Measurements from ENCODE around the gene CHRNA5. TPM values are rescaled to one million over a fixed set of nuclear protein-coding genes. Genes with fewer than 3 reads are reported as not detected.

Gene CHRNA5
- total RNA-seq, 2 donors from 2014 or later: 1.9 to 2.0 TPM

DNA sequence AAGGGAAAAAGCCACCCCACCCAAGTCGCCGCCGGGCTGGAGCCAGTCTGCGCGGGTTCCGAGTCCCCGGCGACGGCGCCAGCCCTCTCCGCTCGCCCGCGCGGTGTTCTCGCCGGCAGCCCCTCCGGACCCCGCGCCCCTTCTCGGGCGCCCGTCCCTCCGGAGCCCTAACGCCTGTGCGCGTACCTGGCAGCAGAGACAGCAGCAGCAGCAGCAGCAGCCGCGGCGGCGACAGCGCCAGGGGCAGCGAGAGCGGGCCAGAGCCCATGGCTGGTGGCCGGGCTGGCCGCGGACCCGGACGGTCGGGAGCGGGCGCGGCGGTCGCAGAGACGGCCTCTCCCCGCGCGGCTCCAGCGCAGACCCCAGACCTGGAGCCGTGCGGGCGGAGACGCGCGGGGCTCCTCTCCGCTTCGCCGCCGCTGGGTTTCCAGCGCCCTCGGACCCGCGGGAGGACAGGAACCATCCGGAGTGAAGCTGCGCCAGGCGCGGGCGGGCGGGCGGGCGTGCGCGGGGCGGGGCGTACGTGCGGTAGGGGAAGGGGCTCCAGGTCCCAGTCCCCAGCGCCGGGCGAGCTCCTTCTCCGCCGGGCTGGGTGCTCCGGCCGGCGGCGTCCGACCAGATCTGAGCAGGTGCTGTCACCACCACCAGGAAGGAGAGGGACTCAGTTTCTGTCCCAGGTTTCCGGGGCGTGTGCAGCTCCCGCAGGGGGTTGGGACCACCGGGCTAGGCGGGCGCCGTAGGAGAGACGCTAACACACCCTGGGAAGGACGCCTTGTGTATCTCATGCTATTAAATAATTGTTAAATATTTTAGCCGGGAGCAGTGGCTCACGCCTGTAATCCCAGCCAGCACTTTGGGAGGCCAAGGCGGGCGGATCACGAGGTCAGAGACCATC lies 55.5 kb downstream of the CHRNA5 start, which contains the start of gene CHRNA3:
CHRNA3 (minus strand) TSS at position 470 of the 895 bp plus-strand sequence; CDS start at position 268, 202 bp downstream.
- H3K27ac ChIP-seq: no peak within 1 kb of the TSS
- intact Hi-C loops (cut with DNase I): loop anchor here (1.0 kb wide), 1 partner anchor 89 kb away; no protein-coding TSS in a partner anchor
- peaks cover 2% of the 10 kb centered on the region for H3K27me3 ChIP-seq (replicated peaks; ENCODE audit: insufficient read depth)

DNA sequence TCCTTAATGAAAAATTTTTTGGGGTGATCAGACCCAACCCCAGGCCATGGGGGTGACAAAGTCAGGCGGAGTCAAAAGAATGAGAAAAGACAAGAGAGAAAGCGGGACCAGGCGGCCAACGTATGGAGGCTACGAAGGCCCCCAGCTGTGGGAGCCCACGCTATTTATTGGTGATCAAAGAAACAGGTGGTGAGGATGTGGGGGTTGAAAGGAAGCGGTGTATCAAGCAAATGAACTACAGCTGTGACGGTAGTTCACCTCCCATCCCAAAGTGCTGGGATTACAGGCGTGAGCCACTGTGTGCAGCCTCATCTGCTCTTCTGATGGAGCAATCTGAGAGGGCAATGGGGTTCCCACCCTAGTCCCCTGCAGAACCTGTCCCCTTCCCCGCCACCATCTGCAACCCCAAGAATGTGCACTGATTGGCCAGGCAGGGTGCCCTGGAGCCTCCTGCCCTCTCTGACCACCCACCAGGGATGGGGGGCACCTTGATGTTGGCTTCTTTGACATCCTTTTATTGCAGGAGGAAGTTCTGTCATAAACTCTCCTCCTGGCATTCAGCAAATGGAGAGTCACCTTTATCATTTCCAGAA lies 56.6 kb downstream of the CHRNA5 start:
- no peak overlapping the region for H3K27ac ChIP-seq
- H3K4me1 ChIP-seq (replicated peaks): no peaks in the 10 kb centered on the region
- TF ChIP-seq POLR2AphosphoS5 (IDR thresholded peaks at IDR 0.05) (no peak), POLR2A (IDR thresholded peaks at IDR 0.05) (no peak)
- TF ChIP-seq, protein P1, sequence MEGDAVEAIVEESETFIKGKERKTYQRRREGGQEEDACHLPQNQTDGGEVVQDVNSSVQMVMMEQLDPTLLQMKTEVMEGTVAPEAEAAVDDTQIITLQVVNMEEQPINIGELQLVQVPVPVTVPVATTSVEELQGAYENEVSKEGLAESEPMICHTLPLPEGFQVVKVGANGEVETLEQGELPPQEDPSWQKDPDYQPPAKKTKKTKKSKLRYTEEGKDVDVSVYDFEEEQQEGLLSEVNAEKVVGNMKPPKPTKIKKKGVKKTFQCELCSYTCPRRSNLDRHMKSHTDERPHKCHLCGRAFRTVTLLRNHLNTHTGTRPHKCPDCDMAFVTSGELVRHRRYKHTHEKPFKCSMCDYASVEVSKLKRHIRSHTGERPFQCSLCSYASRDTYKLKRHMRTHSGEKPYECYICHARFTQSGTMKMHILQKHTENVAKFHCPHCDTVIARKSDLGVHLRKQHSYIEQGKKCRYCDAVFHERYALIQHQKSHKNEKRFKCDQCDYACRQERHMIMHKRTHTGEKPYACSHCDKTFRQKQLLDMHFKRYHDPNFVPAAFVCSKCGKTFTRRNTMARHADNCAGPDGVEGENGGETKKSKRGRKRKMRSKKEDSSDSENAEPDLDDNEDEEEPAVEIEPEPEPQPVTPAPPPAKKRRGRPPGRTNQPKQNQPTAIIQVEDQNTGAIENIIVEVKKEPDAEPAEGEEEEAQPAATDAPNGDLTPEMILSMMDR (IDR thresholded peaks at IDR 0.05): no peak
- DNase-seq (ENCODE audit: low spot score): no peak
- H3K9me3 ChIP-seq: no peaks in the 10 kb centered on the region
- WGBS: 83% methylated on average over 10 of the region's 10 CpGs
- H3K4me3 ChIP-seq: no peak overlapping the region
- peaks cover 2% of the 10 kb centered on the region for H3K27me3 ChIP-seq (replicated peaks; ENCODE audit: insufficient read depth)
- H3K36me3 ChIP-seq: no peaks in the 10 kb centered on the region
- intact Hi-C loops (cut with DNase I): no loop called here

More for the DNA sequence above, 55.5 kb downstream of the CHRNA5 start, which contains the start of gene CHRNA3:
- WGBS: 5% methylated on average over 87 of the region's 102 CpGs
- H3K36me3 ChIP-seq: no peaks in the 10 kb centered on the region
- H3K4me1 ChIP-seq (replicated peaks): no peaks in the 10 kb centered on the region
- no peak for TF ChIP-seq POLR2A (IDR thresholded peaks at IDR 0.05)
- TF ChIP-seq POLR2AphosphoS5 (IDR thresholded peaks at IDR 0.05): no peak
- TF ChIP-seq, protein P1 (IDR thresholded peaks at IDR 0.05): no peak
- DNase-seq (ENCODE audit: low spot score): no peak
- peak within 1 kb of the TSS; percentile 25 to 30 for H3K4me3 ChIP-seq
- no peaks in the 10 kb centered on the region for H3K9me3 ChIP-seq

DNA sequence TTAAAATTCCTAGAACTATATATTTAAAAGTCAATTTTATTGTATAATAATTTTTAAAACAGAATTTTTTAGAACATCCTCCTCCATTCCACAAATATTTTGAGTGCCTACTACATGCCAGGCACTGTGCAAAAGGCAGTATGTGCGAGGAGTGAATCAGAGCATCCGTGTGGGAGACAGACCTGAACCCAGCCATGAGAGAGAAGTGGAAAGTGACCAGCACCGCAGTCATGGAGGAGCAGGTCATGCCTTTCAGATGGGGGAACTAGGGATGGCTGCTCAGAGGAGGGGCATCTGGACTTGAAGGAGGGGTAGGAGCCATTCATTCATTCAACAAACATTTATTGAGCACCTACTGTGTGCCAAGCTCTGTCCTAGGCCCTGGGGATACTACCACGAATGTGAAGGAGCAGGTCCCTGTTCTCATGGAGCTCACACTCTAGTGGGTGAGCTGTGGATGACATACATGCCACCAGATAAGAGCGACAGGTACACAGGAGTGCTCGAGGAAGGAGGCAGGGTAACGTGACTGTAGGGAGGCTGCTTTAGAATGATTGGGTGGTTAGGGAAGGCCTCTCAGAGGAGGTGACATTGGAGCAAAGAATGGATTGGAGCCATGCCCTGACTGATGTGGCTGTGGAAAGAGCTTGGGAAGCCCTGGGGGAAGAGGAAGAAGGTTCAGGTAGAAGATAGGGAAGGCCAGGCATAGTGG lies 58.6 kb downstream of the CHRNA5 start:
- TF ChIP-seq POLR2AphosphoS5 (IDR thresholded peaks at IDR 0.05) (no peak), POLR2A (IDR thresholded peaks at IDR 0.05) (no peak)
- TF ChIP-seq, protein P1 (IDR thresholded peaks at IDR 0.05): no peak
- Histone ChIP-seq H3K9me3 (no peaks in the 10 kb centered on the region), H3K27me3 (replicated peaks; ENCODE audit: insufficient read depth) (peaks cover 2% of the 10 kb centered on the region), H3K4me1 (replicated peaks) (no peaks in the 10 kb centered on the region), H3K27ac (no peak overlapping the region), H3K36me3 (no peaks in the 10 kb centered on the region), H3K4me3 (no peak overlapping the region)
- WGBS: 91% methylated on average over 7 of the region's 7 CpGs
- intact Hi-C loops (cut with DNase I): no loop called here
- DNase-seq (ENCODE audit: low spot score): no peak

DNA sequence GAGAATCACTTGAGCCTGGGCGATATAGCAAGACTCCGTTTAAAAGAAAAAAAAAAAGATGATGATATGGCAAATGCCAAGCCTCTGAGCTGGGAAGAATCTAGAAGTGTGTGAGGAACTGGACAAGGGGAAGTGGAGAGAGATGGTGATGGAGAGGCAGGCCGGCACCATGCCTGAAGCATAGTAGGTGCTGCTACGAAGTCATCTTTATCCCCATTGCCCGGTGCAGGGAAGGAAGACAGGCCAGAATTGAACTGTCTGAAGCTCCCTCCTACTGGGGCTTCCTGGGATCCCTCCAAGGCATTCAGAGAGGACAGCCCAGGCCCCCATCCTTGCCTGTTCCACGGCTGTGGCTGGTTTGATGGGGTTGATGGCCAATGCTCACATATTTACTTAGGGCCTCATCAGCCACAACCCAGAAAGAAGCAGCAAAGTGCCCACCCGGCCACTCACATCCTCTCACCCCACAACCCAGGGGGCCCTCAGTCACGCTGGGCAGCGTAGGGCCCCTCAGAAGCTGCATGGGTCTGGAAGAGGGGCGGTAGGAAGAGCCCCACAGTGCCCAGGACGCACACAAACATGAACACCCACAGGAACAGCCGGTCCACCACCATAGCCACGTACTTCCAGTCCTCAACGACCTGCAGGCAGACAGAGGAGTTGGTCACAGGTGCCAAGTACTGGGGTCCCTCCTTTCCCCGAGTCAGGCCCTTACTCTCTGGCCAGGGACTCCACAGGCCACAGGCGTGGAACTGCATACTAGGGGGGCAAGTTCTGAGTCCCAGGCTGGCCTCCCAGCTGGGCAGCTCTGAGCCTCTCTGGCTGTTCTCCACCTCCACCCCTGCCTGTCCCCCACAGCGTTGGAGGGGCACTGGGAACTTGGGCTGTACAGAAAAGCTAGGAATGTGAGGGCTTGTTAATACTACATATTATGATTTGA lies 59.6 kb downstream of the CHRNA5 start:
- no peak for DNase-seq (ENCODE audit: low spot score)
- H3K9me3 ChIP-seq: no peaks in the 10 kb centered on the region
- 89% methylated on average over 17 of the region's 17 CpGs for WGBS
- no peaks in the 10 kb centered on the region for H3K36me3 ChIP-seq
- TF ChIP-seq POLR2AphosphoS5 (IDR thresholded peaks at IDR 0.05): no peak
- TF ChIP-seq, protein P1 (IDR thresholded peaks at IDR 0.05): no peak
- TF ChIP-seq POLR2A (IDR thresholded peaks at IDR 0.05): no peak
- H3K27ac ChIP-seq: no peak overlapping the region
- H3K4me1 ChIP-seq (replicated peaks): no peaks in the 10 kb centered on the region
- H3K27me3 ChIP-seq (replicated peaks; ENCODE audit: insufficient read depth): peaks cover under 1% of the 10 kb centered on the region
- no peak overlapping the region for H3K4me3 ChIP-seq
- intact Hi-C loops (cut with DNase I): no loop called here
